Measurements from ENCODE around the gene PNPLA7. TPM values are rescaled to one million over a fixed set of nuclear protein-coding genes. Genes with fewer than 3 reads are reported as not detected.
A peak's percentile ranks its signal among the peaks of the same experiment; 100 is the strongest.

The PNPLA7 gene
- total and polyA plus RNA-seq, 10 of the 15 experiments (the other 5 are each of a cell fraction or from before 2014, with no cell fraction given) = 0.04 to 0.85 (median 0.19) TPM; not detected in 1

- no peaks in the 10 kb centered on the region for H3K36me3 ChIP-seq (ENCODE audit: control insufficient read depth in 2 of 2, insufficient read depth in 2 of 2, low read length in 1 of 2)
- TF ChIP-seq E2F4 (IDR thresholded peaks at IDR 0.05; ENCODE audit: low read depth, low read length) (no peak), RUNX3 (IDR thresholded peaks at IDR 0.05; ENCODE audit: low read length) (peak; percentile 32; the same call in 1 of the 2 replicates)
- ChIA-PET SMC1A (ENCODE audit: uncharacterized antibody, unreplicated experiment) (interaction anchor here (0.8 to 0.9 kb wide), 2 partner anchors 10 to 120 kb away, joined by 3 to 4 read pairs; partner anchors contain the start of gene NRARP), POLR2A (interaction anchor here (0.7 to 1.8 kb wide), 7 partner anchors 14 to 629 kb away, joined by 3 to 5 read pairs (median 3); partner anchors contain the start of genes NRARP, RNF208 and TUBB4B), CTCF (interaction anchor here (0.7 to 1.9 kb wide), 7 partner anchors 8 to 135 kb away, joined by 3 to 12 read pairs (median 5); partner anchors contain the start of gene NRARP), RAD21 (ENCODE audit: unreplicated experiment) (interaction anchor here (1.1 to 1.4 kb wide), 4 partner anchors 10 to 68 kb away, joined by 3 to 4 read pairs (median 4); no protein-coding TSS in a partner anchor)
- H3K4me1 ChIP-seq (ENCODE audit: control insufficient read depth, insufficient read depth, low read length) = no peaks in the 10 kb centered on the region; the same call in 1 of the 2 replicates
- FAIRE-seq (no peak), ATAC-seq (no peak), DNase-seq (ENCODE audit: low read depth, low spot score) (no peak)
- H4K20me1 ChIP-seq (ENCODE audit: control insufficient read depth, insufficient read depth) = no peaks in the 10 kb centered on the region
- H3K27ac ChIP-seq (ENCODE audit: control insufficient read depth, insufficient read depth) = peak overlapping the region; percentile 41
- H2AFZ ChIP-seq (ENCODE audit: control insufficient read depth, low read depth, low read length) = peak overlapping the region; percentile 78
- intact Hi-C loops (cut with micrococcal nuclease; ENCODE audit: unreplicated experiment) (loop anchor here (2.0 to 10.0 kb wide), 3 partner anchors 23 to 120 kb away; partner anchors contain the start of gene NRARP), in situ Hi-C loops (cut with MboI) (no loop called here)
- WGBS (ENCODE audit: insufficient coverage, insufficient replicate concordance, low lambda C conversion rate, missing lambda C conversion rate) = 2% methylated on average over 11 of the region's 11 CpGs
- no TSS peak for BruUV-seq (replicated peaks)
- H3K4me2 ChIP-seq (ENCODE audit: control insufficient read depth, insufficient read depth) = peak overlapping the region; percentile 94
- H3K27me3 ChIP-seq (replicated peaks in 1 of 2; ENCODE audit: control insufficient read depth in 2 of 2, insufficient read depth in 2 of 2, low read length in 1 of 2) = no peaks in the 10 kb centered on the region; a peak in 1 of 4 replicates
- H3K4me3 ChIP-seq = peak overlapping the region; percentile 84
- H3K9me3 ChIP-seq (replicated peaks; ENCODE audit: control insufficient read depth, insufficient read depth, low read length) = no peaks in the 10 kb centered on the region
- H3K9ac ChIP-seq (ENCODE audit: control insufficient read depth, insufficient read depth, low read length) = peak overlapping the region; percentile 75
- H3K79me2 ChIP-seq (ENCODE audit: control insufficient read depth, insufficient read depth, low read length) = peaks cover 15% of the 10 kb centered on the region
These were observed 128.2 kb downstream of the PNPLA7 start for GRCh38 chr9:137421838-137422603.

Measured in GM12878 (cell line).